OCI-LY1 (cell line): ENCODE results near the gene PTGDS.

ENCODE experiments used
- H2AFZ ChIP-seq: fragments of 200-600 bp; sonication (generic), shearing (Covaris generic); 2 replicates; pipeline ENCODE4 v1.6.0; 2014; ENCODE audit warnings: antibody characterized with exemption, mild to moderate bottlenecking, low read length
- H3F3A ChIP-seq: fragments of 200-600 bp; sonication (generic), shearing (Covaris generic); 2 replicates; pipeline ENCODE4 v1.6.0; 2014; ENCODE audit warnings: mild to moderate bottlenecking, antibody characterized with exemption, low read length, moderate library complexity; ENCODE audit not compliant: insufficient read depth
- H3K27ac ChIP-seq: fragments of 200-600 bp; sonication (generic); 2 replicates; pipeline ENCODE4 v1.5.1; 2014; ENCODE audit warnings: low read length, mixed run types, mild to moderate bottlenecking, low read depth; ENCODE audit not compliant: poor library complexity, severe bottlenecking
- H3K27me3 ChIP-seq: fragments of 200-600 bp; sonication (generic); 2 replicates; pipeline ENCODE4 v1.6.0; 2014; ENCODE audit warnings: antibody characterized with exemption, mild to moderate bottlenecking, low read length, moderate library complexity; ENCODE audit not compliant: insufficient read depth
- H3K36me3 ChIP-seq: fragments of 200-600 bp; sonication (generic); 2 replicates; pipeline ENCODE4 v1.6.1; 2014; ENCODE audit warnings: mild to moderate bottlenecking, antibody characterized with exemption, low read length, moderate library complexity, mixed read lengths; ENCODE audit not compliant: insufficient read depth
- H3K4me1 ChIP-seq: fragments of 200-600 bp; sonication (generic); 2 replicates; pipeline ENCODE4 v1.5.1; 2014; ENCODE audit warnings: mild to moderate bottlenecking, low read length, moderate library complexity; ENCODE audit not compliant: insufficient read depth, severe bottlenecking
- H3K4me2 ChIP-seq: fragments of 200-600 bp; sonication (generic), shearing (Covaris generic); 2 replicates; pipeline ENCODE4 v1.6.1; 2014; ENCODE audit warnings: low read length
- H3K4me3 ChIP-seq: fragments of 200-600 bp; sonication (generic); 2 replicates; pipeline ENCODE4 v1.5.1; 2014; ENCODE audit warnings: low read length, low read depth, mild to moderate bottlenecking, mixed read lengths; ENCODE audit not compliant: poor library complexity, severe bottlenecking
- H3K79me2 ChIP-seq: fragments of 200-600 bp; shearing (Covaris generic); 2 replicates; pipeline ENCODE4 v1.6.1; 2016; ENCODE audit warnings: mixed run types, low read length, mixed read lengths; ENCODE audit not compliant: insufficient read depth
- H3K9ac ChIP-seq: fragments of 200-600 bp; sonication (generic), shearing (Covaris generic); 2 replicates; pipeline ENCODE4 v1.6.1; 2014; ENCODE audit warnings: mild to moderate bottlenecking, low read length, mixed read lengths
- H3K9me2 ChIP-seq: fragments of 200-600 bp; sonication (generic), shearing (Covaris generic); 2 replicates; pipeline ENCODE4 v1.6.1; 2014; ENCODE audit warnings: low read depth, mild to moderate bottlenecking, low read length, mixed read lengths
- H3K9me3 ChIP-seq: fragments of 200-600 bp; shearing (Covaris generic); 2 replicates; pipeline ENCODE4 v1.6.1; 2014; ENCODE audit warnings: low read length, mixed read lengths
- H4K20me1 ChIP-seq: fragments of 200-600 bp; sonication (generic), shearing (Covaris generic); 2 replicates; pipeline ENCODE4 v1.6.0; 2016; ENCODE audit warnings: mild to moderate bottlenecking, low read length; ENCODE audit not compliant: insufficient read depth
- EZH2 ChIP-seq: fragments of 200-600 bp; sonication (generic), shearing (Covaris generic); IDR thresholded peaks from 2 replicates; pipeline ENCODE4 v1.8.0; 2017; ENCODE audit warnings: borderline replicate concordance, mixed run types, mild to moderate bottlenecking, antibody characterized with exemption, low read length, moderate library complexity, mixed read lengths
- TF ChIP-seq, protein P1 (sequence below): fragments of 200-600 bp; sonication (generic), shearing (Covaris generic); IDR thresholded peaks from 2 replicates; pipeline ENCODE4 v1.5.1; 2017; ENCODE audit warnings: mild to moderate bottlenecking, antibody characterized with exemption, low read length, moderate library complexity, mixed read lengths

PTGDS gene

DNA sequence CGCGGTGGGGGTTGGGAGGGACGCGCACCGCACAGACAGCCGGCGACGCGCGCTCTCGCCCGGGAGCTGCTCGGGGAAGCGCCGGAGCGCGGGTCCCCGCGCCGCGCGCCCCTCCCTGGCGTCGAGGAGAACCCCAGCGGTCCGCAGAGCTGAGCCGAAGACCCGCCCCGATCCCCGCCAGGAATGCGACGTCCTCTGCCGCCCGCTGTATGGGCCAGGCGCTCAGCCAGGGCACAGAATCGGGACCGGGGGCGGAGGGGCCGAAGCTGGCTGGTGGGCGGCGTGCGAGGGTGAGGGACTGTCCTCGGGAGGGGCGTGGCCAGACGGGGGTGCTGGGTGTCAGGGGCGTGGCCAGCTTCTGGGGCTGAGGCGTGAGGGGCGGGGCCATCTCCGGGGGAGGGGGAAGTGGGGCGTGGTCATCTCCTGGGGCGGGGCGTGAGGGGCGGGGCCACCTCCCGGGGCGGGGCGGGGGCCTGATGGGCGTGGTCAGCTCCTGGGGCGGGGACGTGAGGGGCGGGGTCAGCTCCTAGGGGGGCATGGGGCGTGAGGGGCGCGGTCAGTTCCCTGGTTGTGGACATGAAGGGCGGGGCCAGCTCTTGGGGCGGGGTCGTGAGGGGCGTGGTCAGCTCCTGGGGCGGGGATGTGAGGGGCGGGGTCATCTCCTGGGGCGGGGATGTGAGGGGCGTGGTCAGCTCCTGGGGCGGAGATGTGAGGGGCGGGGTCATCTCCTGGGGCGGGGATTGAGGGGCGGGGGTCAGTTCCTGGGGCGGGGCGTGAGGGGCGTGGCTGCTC is 965 bp downstream of the PTGDS start:
- no peak for TF ChIP-seq EZH2
- TF ChIP-seq, protein P1, sequence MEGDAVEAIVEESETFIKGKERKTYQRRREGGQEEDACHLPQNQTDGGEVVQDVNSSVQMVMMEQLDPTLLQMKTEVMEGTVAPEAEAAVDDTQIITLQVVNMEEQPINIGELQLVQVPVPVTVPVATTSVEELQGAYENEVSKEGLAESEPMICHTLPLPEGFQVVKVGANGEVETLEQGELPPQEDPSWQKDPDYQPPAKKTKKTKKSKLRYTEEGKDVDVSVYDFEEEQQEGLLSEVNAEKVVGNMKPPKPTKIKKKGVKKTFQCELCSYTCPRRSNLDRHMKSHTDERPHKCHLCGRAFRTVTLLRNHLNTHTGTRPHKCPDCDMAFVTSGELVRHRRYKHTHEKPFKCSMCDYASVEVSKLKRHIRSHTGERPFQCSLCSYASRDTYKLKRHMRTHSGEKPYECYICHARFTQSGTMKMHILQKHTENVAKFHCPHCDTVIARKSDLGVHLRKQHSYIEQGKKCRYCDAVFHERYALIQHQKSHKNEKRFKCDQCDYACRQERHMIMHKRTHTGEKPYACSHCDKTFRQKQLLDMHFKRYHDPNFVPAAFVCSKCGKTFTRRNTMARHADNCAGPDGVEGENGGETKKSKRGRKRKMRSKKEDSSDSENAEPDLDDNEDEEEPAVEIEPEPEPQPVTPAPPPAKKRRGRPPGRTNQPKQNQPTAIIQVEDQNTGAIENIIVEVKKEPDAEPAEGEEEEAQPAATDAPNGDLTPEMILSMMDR: no peak
- H3K9me3 ChIP-seq: no peaks in the 10 kb centered on the region
- no peaks in the 10 kb centered on the region for H3K9me2 ChIP-seq
- H3K4me1 ChIP-seq: no peaks in the 10 kb centered on the region
- H3K27ac ChIP-seq: no peak overlapping the region
- H3K27me3 ChIP-seq: peaks cover 5% of the 10 kb centered on the region
- H3K36me3 ChIP-seq: no peaks in the 10 kb centered on the region
- H3K79me2 ChIP-seq: no peaks in the 10 kb centered on the region
- H2AFZ ChIP-seq: no peak overlapping the region
- H3K9ac ChIP-seq: no peak overlapping the region
- H3K4me3 ChIP-seq: no peak overlapping the region
- no peaks in the 10 kb centered on the region for H4K20me1 ChIP-seq
- no peak overlapping the region for H3K4me2 ChIP-seq
- H3F3A ChIP-seq: no peaks in the 10 kb centered on the region

DNA sequence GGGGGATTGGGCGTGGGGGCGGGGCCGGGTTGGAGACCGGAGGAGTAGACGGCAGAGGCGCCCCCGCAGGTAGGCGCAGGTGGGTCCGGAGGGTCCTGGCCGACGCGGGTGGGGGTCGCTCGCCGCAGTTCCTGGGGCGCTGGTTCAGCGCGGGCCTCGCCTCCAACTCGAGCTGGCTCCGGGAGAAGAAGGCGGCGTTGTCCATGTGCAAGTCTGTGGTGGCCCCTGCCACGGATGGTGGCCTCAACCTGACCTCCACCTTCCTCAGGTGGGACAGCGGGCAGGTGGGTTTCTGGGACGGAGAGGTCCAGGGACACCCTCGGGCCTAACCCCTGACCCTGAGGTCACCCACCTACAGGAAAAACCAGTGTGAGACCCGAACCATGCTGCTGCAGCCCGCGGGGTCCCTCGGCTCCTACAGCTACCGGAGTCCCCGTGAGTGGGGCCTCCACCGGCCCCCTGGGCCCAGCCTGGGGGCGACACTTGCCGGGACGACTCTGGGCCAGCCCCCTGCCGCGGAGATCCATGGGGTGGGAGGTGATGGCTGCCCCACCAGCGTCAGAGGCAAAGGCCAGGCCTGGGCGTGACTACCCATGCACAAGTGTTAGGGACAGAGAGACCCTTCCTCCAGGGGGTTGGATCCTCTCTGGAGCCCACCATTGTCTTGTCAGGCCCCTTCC is 1.7 kb downstream of the PTGDS start:
- no peaks in the 10 kb centered on the region for H3K79me2 ChIP-seq
- no peak overlapping the region for H3K4me2 ChIP-seq
- H4K20me1 ChIP-seq: no peaks in the 10 kb centered on the region
- no peaks in the 10 kb centered on the region for H3K36me3 ChIP-seq
- H3K9me3 ChIP-seq: no peaks in the 10 kb centered on the region
- no peak overlapping the region for H2AFZ ChIP-seq
- no peak overlapping the region for H3K27ac ChIP-seq
- no peak overlapping the region for H3K9ac ChIP-seq
- no peak overlapping the region for H3K4me3 ChIP-seq
- TF ChIP-seq EZH2: no peak
- TF ChIP-seq, protein P1: no peak
- no peaks in the 10 kb centered on the region for H3K9me2 ChIP-seq
- peaks cover 4% of the 10 kb centered on the region for H3K27me3 ChIP-seq
- H3F3A ChIP-seq: no peaks in the 10 kb centered on the region
- H3K4me1 ChIP-seq: no peaks in the 10 kb centered on the region

GRCh38 chr9:136979769-136980587 is 2.7 kb downstream of the PTGDS start:
- Histone ChIP-seq H4K20me1 (no peaks in the 10 kb centered on the region), H3K9me2 (no peaks in the 10 kb centered on the region), H3K9ac (no peak overlapping the region), H3F3A (no peaks in the 10 kb centered on the region), H3K79me2 (no peaks in the 10 kb centered on the region), H3K4me3 (no peak overlapping the region), H3K4me1 (no peaks in the 10 kb centered on the region), H3K36me3 (no peaks in the 10 kb centered on the region), H3K27ac (no peak overlapping the region), H2AFZ (no peak overlapping the region), H3K4me2 (no peak overlapping the region), H3K27me3 (peaks cover 4% of the 10 kb centered on the region), H3K9me3 (no peaks in the 10 kb centered on the region)
- TF ChIP-seq EZH2: no peak
- TF ChIP-seq, protein P1: no peak
